Measurements from ENCODE around the gene GINS3.

DNA sequence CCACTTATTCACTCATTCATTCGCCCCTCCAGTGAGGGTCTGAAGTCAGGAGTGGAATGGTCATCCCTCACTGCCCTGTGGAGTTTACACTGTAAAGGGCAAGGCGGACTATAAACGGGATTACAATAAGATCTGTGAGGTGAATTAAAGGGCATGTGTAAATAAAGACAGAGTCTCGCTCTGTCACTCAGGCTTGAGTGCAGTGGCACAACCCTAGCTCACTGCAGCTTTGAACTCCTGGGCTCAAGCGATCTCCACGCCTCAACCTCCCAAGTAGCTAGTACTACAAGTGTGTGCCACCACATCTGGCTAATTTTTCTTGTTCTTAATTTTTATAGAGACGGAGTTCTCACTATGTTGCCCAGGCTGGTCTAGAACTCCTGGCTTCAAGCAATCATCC lies 25.8 kb downstream of the GINS3 start:
- TF ChIP-seq ELF4 (IDR thresholded peaks at IDR 0.05), result no peak
- no peak for TF ChIP-seq BHLHE40 (IDR thresholded peaks at IDR 0.05; ENCODE audit: borderline replicate concordance)
- no peak for TF ChIP-seq SUZ12 (IDR thresholded peaks at IDR 0.05)
